Measurements from ENCODE around the gene HSD3B7. TPM values are rescaled to one million over a fixed set of nuclear protein-coding genes. Genes with fewer than 3 reads are reported as not detected.

Gene HSD3B7
- total and polyA plus RNA-seq, 10 of the 15 experiments (the other 5 are each of a cell fraction or from before 2014, with no cell fraction given): 0.18 to 1.8 (median 0.48) TPM; not detected in 1

GRCh38 chr16:30995927-30996323 lies 10.9 kb downstream of the HSD3B7 start:
- BruUV-seq (replicated peaks): no TSS peak
- in situ Hi-C loops (cut with MboI): loop anchor here (25.0 kb wide), 1 partner anchor 441 kb away; the partner anchor contains the start of genes COX6A2 and ZNF843

More at GRCh38 chr16:30995927-30996323, 10.9 kb downstream of the HSD3B7 start:
- ChIA-PET POLR2A (interaction anchor here (0.5 to 3.0 kb wide), 6 partner anchors 35 to 232 kb away, joined by 3 to 21 read pairs (median 5); partner anchors contain the start of genes KAT8, ZNF646 and ZNF668), RAD21 (ENCODE audit: unreplicated experiment) (interaction anchor here (1.0 to 1.7 kb wide), 6 partner anchors 8 to 121 kb away, joined by 3 to 11 read pairs (median 4); partner anchors contain the start of genes KAT8, VKORC1, ZNF646 and ZNF668), SMC1A (ENCODE audit: uncharacterized antibody, unreplicated experiment) (interaction anchor here (0.9 to 1.0 kb wide), 2 partner anchors 11 to 184 kb away, joined by 3 read pairs; partner anchors contain the start of genes FUS and HSD3B7), CTCF (interaction anchor here (0.9 to 4.3 kb wide), 5 partner anchors 11 to 146 kb away, joined by 3 to 16 read pairs (median 4); partner anchors contain the start of genes HSD3B7 and STX4)
- Histone ChIP-seq H3K36me3 (ENCODE audit: control insufficient read depth in 2 of 2, insufficient read depth in 2 of 2, low read length in 1 of 2) (no peaks in the 10 kb centered on the region), H3K27me3 (replicated peaks in 1 of 2; ENCODE audit: control insufficient read depth in 2 of 2, insufficient read depth in 2 of 2, low read length in 1 of 2) (no peaks in the 10 kb centered on the region), H3K4me1 (ENCODE audit: control insufficient read depth, insufficient read depth, low read length) (peaks cover 17% of the 10 kb centered on the region), H4K20me1 (ENCODE audit: control insufficient read depth, insufficient read depth) (no peaks in the 10 kb centered on the region), H2AFZ (ENCODE audit: control insufficient read depth, low read depth, low read length) (peak overlapping the region; percentile 89), H3K4me2 (ENCODE audit: control insufficient read depth, insufficient read depth) (peak overlapping the region; percentile 85), H3K9ac (ENCODE audit: control insufficient read depth, insufficient read depth, low read length) (peak overlapping the region; percentile 78), H3K9me3 (replicated peaks; ENCODE audit: control insufficient read depth, insufficient read depth, low read length) (no peaks in the 10 kb centered on the region), H3K79me2 (ENCODE audit: control insufficient read depth, insufficient read depth, low read length) (no peaks in the 10 kb centered on the region; the same call in 1 of the 2 replicates), H3K27ac (ENCODE audit: control insufficient read depth, insufficient read depth) (peak overlapping the region; percentile 82), H3K4me3 (peak overlapping the region; percentile 97)
- no peak for FAIRE-seq
- intact Hi-C loops (cut with micrococcal nuclease; ENCODE audit: unreplicated experiment): loop anchor here (5.0 to 10.0 kb wide), 3 partner anchors 79 to 186 kb away; partner anchors contain the start of genes FUS, ZNF646 and ZNF668
- 0% methylated on average over 11 of the region's 11 CpGs for WGBS (ENCODE audit: insufficient coverage, insufficient replicate concordance, low lambda C conversion rate, missing lambda C conversion rate)
- ATAC-seq: peak; percentile 16; the same call in 2 of the 3 replicates
- no peak for DNase-seq (ENCODE audit: low read depth, low spot score)
- TF ChIP-seq DPF2 (IDR thresholded peaks at IDR 0.05) (no peak), BMI1 (IDR thresholded peaks at IDR 0.05; ENCODE audit: borderline replicate concordance) (no peak)
- TF ChIP-seq, protein P1, sequence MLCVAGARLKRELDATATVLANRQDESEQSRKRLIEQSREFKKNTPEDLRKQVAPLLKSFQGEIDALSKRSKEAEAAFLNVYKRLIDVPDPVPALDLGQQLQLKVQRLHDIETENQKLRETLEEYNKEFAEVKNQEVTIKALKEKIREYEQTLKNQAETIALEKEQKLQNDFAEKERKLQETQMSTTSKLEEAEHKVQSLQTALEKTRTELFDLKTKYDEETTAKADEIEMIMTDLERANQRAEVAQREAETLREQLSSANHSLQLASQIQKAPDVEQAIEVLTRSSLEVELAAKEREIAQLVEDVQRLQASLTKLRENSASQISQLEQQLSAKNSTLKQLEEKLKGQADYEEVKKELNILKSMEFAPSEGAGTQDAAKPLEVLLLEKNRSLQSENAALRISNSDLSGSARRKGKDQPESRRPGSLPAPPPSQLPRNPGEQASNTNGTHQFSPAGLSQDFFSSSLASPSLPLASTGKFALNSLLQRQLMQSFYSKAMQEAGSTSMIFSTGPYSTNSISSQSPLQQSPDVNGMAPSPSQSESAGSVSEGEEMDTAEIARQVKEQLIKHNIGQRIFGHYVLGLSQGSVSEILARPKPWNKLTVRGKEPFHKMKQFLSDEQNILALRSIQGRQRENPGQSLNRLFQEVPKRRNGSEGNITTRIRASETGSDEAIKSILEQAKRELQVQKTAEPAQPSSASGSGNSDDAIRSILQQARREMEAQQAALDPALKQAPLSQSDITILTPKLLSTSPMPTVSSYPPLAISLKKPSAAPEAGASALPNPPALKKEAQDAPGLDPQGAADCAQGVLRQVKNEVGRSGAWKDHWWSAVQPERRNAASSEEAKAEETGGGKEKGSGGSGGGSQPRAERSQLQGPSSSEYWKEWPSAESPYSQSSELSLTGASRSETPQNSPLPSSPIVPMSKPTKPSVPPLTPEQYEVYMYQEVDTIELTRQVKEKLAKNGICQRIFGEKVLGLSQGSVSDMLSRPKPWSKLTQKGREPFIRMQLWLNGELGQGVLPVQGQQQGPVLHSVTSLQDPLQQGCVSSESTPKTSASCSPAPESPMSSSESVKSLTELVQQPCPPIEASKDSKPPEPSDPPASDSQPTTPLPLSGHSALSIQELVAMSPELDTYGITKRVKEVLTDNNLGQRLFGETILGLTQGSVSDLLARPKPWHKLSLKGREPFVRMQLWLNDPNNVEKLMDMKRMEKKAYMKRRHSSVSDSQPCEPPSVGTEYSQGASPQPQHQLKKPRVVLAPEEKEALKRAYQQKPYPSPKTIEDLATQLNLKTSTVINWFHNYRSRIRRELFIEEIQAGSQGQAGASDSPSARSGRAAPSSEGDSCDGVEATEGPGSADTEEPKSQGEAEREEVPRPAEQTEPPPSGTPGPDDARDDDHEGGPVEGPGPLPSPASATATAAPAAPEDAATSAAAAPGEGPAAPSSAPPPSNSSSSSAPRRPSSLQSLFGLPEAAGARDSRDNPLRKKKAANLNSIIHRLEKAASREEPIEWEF (IDR thresholded peaks at IDR 0.05; ENCODE audit: insufficient replicate concordance, low read depth, low read length): no peak
- TF ChIP-seq, protein P2, sequence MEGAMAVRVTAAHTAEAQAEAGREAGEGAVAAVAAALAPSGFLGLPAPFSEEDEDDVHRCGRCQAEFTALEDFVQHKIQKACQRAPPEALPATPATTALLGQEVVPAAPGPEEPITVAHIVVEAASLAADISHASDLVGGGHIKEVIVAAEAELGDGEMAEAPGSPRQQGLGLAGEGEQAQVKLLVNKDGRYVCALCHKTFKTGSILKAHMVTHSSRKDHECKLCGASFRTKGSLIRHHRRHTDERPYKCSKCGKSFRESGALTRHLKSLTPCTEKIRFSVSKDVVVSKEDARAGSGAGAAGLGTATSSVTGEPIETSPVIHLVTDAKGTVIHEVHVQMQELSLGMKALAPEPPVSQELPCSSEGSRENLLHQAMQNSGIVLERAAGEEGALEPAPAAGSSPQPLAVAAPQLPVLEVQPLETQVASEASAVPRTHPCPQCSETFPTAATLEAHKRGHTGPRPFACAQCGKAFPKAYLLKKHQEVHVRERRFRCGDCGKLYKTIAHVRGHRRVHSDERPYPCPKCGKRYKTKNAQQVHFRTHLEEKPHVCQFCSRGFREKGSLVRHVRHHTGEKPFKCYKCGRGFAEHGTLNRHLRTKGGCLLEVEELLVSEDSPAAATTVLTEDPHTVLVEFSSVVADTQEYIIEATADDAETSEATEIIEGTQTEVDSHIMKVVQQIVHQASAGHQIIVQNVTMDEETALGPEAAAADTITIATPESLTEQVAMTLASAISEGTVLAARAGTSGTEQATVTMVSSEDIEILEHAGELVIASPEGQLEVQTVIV (IDR thresholded peaks at IDR 0.05; ENCODE audit: borderline replicate concordance, partially characterized antibody): no peak
